WERI-Rb-1 (cell line): Measurements from ENCODE around the gene SH2D7.

Experiments used
- DNase-seq: peaks from one replicate; pipeline ENCODE4 v3.0.0-alpha.2; 2020
- H3K27ac ChIP-seq: fragments of 250-450 bp; sonication (Bioruptor Pico); 2 replicates; pipeline ENCODE4 v1.5.1; 2020; ENCODE audit warnings: mild to moderate bottlenecking, moderate library complexity
- H3K27me3 ChIP-seq: fragments of 250-450 bp; sonication (Bioruptor Pico); 2 replicates; pipeline ENCODE4 v1.5.1; 2021; ENCODE audit warnings: mild to moderate bottlenecking, low read depth, moderate library complexity; ENCODE audit not compliant: insufficient read depth, severe bottlenecking
- H3K36me3 ChIP-seq: fragments of 250-450 bp; sonication (Bioruptor Pico); 2 replicates; pipeline ENCODE4 v1.5.1; 2020; ENCODE audit warnings: mild to moderate bottlenecking, moderate library complexity
- H3K4me3 ChIP-seq: 2 replicates; pipeline ENCODE4 v1.5.1; 2011; ENCODE audit warnings: low read depth, mild to moderate bottlenecking, control low read depth, low read length
- H3K9me3 ChIP-seq: fragments of 250-450 bp; sonication (Bioruptor Pico); 2 replicates; pipeline ENCODE4 v1.5.1; 2021; ENCODE audit warnings: mild to moderate bottlenecking, moderate library complexity; ENCODE audit not compliant: severe bottlenecking
- TF ChIP-seq, protein P1 (sequence below): IDR thresholded peaks from 2 replicates; pipeline ENCODE4 v1.5.1; 2011; ENCODE audit warnings: low read depth, mild to moderate bottlenecking, control low read depth, inconsistent platforms, low read length

SH2D7 gene

GRCh38 chr15:78072080-78072892, 20.1 kb upstream of the SH2D7 start:
- H3K36me3 ChIP-seq, result peaks cover 4% of the 10 kb centered on the region
- H3K9me3 ChIP-seq, result no peaks in the 10 kb centered on the region
- no peak overlapping the region for H3K27ac ChIP-seq
- TF ChIP-seq, protein P1, sequence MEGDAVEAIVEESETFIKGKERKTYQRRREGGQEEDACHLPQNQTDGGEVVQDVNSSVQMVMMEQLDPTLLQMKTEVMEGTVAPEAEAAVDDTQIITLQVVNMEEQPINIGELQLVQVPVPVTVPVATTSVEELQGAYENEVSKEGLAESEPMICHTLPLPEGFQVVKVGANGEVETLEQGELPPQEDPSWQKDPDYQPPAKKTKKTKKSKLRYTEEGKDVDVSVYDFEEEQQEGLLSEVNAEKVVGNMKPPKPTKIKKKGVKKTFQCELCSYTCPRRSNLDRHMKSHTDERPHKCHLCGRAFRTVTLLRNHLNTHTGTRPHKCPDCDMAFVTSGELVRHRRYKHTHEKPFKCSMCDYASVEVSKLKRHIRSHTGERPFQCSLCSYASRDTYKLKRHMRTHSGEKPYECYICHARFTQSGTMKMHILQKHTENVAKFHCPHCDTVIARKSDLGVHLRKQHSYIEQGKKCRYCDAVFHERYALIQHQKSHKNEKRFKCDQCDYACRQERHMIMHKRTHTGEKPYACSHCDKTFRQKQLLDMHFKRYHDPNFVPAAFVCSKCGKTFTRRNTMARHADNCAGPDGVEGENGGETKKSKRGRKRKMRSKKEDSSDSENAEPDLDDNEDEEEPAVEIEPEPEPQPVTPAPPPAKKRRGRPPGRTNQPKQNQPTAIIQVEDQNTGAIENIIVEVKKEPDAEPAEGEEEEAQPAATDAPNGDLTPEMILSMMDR, result no peak
- DNase-seq, result no peak
- H3K4me3 ChIP-seq, result no peak overlapping the region
- H3K27me3 ChIP-seq, result no peaks in the 10 kb centered on the region

GRCh38 chr15:78073046-78073787, 19.1 kb upstream of the SH2D7 start:
- Histone ChIP-seq H3K27me3 (no peaks in the 10 kb centered on the region), H3K4me3 (no peak overlapping the region), H3K36me3 (peaks cover 4% of the 10 kb centered on the region), H3K27ac (no peak overlapping the region), H3K9me3 (no peaks in the 10 kb centered on the region)
- TF ChIP-seq, protein P1, result no peak
- DNase-seq, result no peak

- TF ChIP-seq, protein P1, result no peak
- no peak overlapping the region for H3K4me3 ChIP-seq
- no peak for DNase-seq
- H3K27ac ChIP-seq, result no peak overlapping the region
- H3K9me3 ChIP-seq, result no peaks in the 10 kb centered on the region
- H3K27me3 ChIP-seq, result no peaks in the 10 kb centered on the region
- H3K36me3 ChIP-seq, result peaks cover 4% of the 10 kb centered on the region
These were observed 16.7 kb upstream of the SH2D7 start for GRCh38 chr15:78075490-78076230.

- peaks cover 4% of the 10 kb centered on the region for H3K36me3 ChIP-seq
- H3K27ac ChIP-seq, result peak overlapping the region; percentile 75
- peak overlapping the region; percentile 78 for H3K4me3 ChIP-seq
- H3K9me3 ChIP-seq, result no peaks in the 10 kb centered on the region
- no peaks in the 10 kb centered on the region for H3K27me3 ChIP-seq
- TF ChIP-seq, protein P1, result peak; percentile 46
- DNase-seq, result peak; percentile 21
These were observed 15.9 kb upstream of the SH2D7 start for GRCh38 chr15:78076231-78077052.
